Fibroblast of pulmonary artery (primary cell): ENCODE data around the gene PPM1A.

ENCODE experiments used
- DNase-seq: peaks from one replicate; pipeline ENCODE4 v3.0.0-alpha.2; 2010; ENCODE audit warnings: low read depth
- H3K4me3 ChIP-seq: replicated peaks from 2 replicates; pipeline ENCODE4 v1.5.1; 2011; ENCODE audit warnings: low read depth, mild to moderate bottlenecking, control low read depth, low read length, moderate library complexity
- CTCF ChIP-seq: IDR thresholded peaks from 2 replicates; pipeline ENCODE4 v1.5.1; 2011; ENCODE audit warnings: mild to moderate bottlenecking, control low read depth, low read length, inconsistent platforms; ENCODE audit errors: missing control alignments

Gene PPM1A

GRCh38 chr14:60210703-60211102, 38.3 kb upstream of the PPM1A start:
- TF ChIP-seq CTCF, result no peak
- no peak overlapping the region for H3K4me3 ChIP-seq
- DNase-seq, result no peak

- DNase-seq, result no peak
- no peak for TF ChIP-seq CTCF
- no peak overlapping the region for H3K4me3 ChIP-seq
Measured at GRCh38 chr14:60211153-60211552, 37.9 kb upstream of the PPM1A start.

GRCh38 chr14:60212503-60213371, 36.3 kb upstream of the PPM1A start:
- no peak for TF ChIP-seq CTCF
- no peak for DNase-seq
- H3K4me3 ChIP-seq, result no peak overlapping the region

GRCh38 chr14:60214003-60214402, 35.0 kb upstream of the PPM1A start:
- no peak for TF ChIP-seq CTCF
- DNase-seq, result no peak
- no peak overlapping the region for H3K4me3 ChIP-seq

- H3K4me3 ChIP-seq, result no peak overlapping the region
- TF ChIP-seq CTCF, result no peak
- no peak for DNase-seq
Measured at GRCh38 chr14:60214415-60215126, 34.5 kb upstream of the PPM1A start.

GRCh38 chr14:60215127-60215444, 33.9 kb upstream of the PPM1A start:
- TF ChIP-seq CTCF, result no peak
- DNase-seq, result no peak
- no peak overlapping the region for H3K4me3 ChIP-seq
